ENCODE results near the gene LTB4R2.

GRCh38 chr14:24312736-24313507 is 3.0 kb downstream of the LTB4R2 start:
- TF ChIP-seq CTCF (IDR thresholded peaks at IDR 0.05), result no peak
- peak in 1 of 2 donors; percentile 17 for TF ChIP-seq POLR2A (IDR thresholded peaks at IDR 0.05)

All from adrenal gland (tissue), 5 donors.